T-helper 1 cell treated with Interleukin-12 subunit alpha and Interleukin-12 subunit beta and Interleukin-4 antibody, amounts not matched to agents 30 μg/mL and 1 μg/mL, for 36 hours (primary cell): Measurements from ENCODE around the gene GRK2.

ENCODE experiments used
- H3K27ac Mint-ChIP-seq: one replicate; pipeline ENCODE4 v1.8.0; 2021; ENCODE audit warnings: mild to moderate bottlenecking, mixed read lengths
- H3K27me3 Mint-ChIP-seq: one replicate; pipeline ENCODE4 v1.8.0; 2021; ENCODE audit warnings: low read depth, mixed read lengths
- H3K36me3 Mint-ChIP-seq: one replicate; pipeline ENCODE4 v1.8.0; 2021; ENCODE audit warnings: low read depth, mixed read lengths
- H3K4me1 Mint-ChIP-seq: one replicate; pipeline ENCODE4 v1.8.0; 2021; ENCODE audit warnings: low read depth, mixed read lengths
- H3K4me3 Mint-ChIP-seq: one replicate; pipeline ENCODE4 v1.8.0; 2021; ENCODE audit warnings: mild to moderate bottlenecking, moderate library complexity, mixed read lengths
- H3K9me3 Mint-ChIP-seq: one replicate; pipeline ENCODE4 v1.8.0; 2021; ENCODE audit warnings: mixed read lengths

Gene GRK2

DNA sequence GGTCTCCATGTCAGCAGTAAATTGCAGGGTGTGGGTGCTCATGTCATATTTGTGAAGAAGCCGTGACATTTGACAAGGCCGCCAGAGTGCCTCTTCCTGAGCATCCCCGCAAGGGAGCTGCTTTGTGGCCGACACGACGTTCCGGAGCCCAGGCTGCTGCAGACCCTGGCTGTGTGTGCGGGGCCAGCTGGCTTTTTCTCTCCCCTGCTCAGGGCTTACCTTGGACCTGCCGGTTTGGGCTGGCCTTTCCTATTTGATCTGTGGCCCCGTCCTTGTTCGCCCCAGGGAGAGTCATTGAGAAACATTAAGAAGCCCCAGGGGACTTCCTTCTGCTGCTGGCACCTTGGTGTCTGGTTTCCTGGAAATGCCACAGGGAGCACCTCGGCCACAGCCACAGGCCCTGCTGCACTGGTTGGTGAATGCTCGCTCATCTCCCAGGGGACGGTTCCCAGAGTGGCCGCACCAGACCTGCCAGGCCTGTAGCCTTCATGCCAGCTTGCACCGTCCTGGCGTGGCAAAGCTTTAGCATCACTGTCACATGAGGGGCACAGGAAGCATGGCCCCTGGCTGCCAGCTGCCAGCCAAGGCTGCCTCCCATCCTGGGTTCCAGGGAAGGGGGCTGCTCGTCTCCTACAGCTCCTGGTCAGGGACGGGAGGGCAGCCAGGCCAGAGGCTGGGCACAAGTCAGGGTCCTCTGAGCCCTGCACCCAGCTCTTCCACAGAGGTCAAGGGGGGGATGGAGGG, 5.4 kb downstream of the GRK2 start:
- Mint-ChIP-seq H3K4me3 (peak overlapping the region; percentile 97), H3K36me3 (peaks cover 58% of the 10 kb centered on the region), H3K27ac (peak overlapping the region; percentile 93), H3K4me1 (peaks cover 61% of the 10 kb centered on the region), H3K27me3 (no peaks in the 10 kb centered on the region), H3K9me3 (no peaks in the 10 kb centered on the region)

DNA sequence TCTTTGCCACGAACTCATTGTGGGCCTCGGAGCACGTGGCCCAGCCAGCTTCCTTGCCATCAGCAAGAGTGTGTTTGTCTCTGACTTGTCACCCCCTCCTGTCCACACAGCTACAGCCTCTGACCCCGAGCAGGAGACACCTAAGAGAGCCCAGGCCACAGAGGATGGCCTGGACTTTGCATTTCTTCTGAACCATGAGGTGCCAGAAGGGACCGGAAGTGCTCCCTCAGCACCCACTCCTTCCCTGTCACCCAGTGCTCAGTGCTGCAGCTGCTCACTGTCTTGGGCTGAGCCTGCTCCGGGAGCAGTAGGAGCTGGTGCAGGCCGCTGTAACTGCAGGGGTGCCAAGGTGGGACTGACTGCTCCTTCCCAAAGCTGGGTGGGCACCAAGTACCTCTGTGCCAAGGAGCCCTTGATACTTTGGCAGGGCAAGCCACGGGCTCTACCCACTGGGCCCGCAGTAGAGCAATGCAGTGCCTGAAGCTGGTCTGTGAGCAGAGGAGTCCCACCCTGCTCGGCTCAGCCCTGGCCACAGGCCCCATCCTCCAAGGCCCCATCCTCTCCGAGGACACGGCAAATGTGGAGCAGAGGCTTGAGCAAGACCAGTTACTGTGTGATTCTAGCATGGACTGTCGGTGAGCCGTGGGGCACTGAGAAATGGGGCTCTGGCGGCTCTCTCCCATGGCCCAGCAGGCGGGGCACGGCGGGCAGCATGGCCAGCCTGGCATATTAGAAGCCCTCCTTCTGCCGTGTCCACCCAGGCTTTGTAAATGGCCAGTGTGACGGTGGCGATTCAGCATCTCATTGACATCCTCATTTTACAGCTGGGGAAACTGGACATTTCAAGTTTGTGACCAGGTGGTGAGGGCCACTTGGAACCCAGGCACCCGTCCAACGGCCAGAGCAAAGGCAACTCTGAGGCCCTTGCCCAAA, 6.3 kb downstream of the GRK2 start:
- Mint-ChIP-seq H3K27ac (peak overlapping the region; percentile 93), H3K27me3 (no peaks in the 10 kb centered on the region), H3K36me3 (peaks cover 55% of the 10 kb centered on the region), H3K4me3 (peak overlapping the region; percentile 97), H3K4me1 (peaks cover 66% of the 10 kb centered on the region), H3K9me3 (no peaks in the 10 kb centered on the region)

DNA sequence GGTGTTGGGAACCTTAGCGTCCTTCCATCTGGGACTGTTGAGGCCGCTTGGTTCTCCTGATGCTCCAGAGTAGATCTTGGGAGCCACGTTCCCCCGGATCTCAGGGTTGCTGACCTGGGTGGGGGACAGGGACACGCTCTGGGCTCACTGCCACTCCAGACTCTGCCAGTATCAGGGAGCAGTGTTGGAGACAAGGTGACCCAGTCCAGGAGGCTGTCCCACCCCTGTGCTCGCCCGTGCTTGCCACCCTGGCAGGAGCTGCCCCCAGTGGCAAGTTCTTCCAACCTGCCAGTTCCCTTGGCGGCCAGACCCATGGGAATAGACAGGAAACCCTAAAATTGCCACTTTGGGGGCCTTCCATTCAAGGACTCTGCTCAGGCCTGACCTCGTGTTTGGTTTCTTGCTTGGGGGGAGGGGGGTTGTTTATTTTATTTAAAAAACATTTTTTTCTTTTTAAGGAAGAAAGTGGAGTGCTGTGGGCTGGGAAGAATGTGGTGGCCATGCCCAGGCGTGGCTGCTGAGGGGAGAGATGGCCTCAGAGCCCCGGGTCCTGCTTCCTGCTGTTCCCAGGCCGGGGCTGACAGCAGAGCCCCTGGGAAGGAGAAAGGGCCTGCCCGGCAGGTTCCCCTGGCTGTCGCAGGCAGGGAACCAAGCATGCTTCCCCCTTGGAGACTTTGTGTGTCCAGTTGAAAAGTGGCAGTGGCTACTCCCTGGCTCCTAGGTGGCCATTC, 7.2 kb downstream of the GRK2 start:
- Mint-ChIP-seq H3K4me3 (peak overlapping the region; percentile 97), H3K27me3 (no peaks in the 10 kb centered on the region), H3K9me3 (no peaks in the 10 kb centered on the region), H3K27ac (peak overlapping the region; percentile 93), H3K36me3 (peaks cover 50% of the 10 kb centered on the region), H3K4me1 (peaks cover 67% of the 10 kb centered on the region)

DNA sequence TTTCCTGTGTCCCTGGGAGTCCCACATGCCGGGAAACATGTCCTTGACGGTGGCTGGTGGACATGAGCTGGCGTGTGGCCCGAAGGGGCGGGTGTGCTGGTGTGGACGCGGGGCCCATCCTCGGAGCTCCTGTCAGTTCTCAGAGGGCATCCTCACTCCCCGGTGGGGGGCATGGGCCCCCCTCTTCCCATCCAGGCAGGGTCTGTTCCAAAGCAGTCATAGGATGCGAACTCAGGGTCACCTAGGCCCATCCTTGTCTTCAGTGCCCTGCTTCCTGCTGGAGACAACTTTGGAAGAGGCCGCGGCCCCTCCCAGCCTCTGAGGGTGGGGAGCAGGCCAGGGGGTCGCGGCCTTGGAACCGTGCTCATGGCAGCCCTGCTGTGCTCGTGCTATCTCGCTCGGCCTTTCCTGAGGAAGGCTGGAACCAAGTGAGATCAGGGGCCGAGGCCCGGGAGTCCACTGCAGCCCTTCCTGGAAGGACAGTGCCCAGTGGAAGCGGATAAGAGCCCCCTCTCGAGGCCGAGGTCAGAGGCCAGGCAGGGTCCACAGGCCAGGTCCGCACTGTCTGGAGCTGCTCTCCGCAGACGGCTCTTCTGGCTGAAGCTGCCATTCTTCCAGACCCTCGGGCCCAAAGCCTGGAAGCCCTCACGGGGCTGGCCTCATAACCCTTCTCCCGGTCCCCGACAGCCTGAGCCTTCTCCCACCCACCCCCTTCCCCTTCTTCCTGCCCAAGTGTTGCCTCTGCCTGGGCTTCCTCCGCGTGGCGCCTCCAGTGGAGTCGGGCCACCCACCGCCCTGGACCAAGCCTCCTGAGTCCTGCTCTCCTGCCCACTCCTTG, 8.7 kb downstream of the GRK2 start:
- peak overlapping the region; percentile 65 for H3K4me3 Mint-ChIP-seq
- H3K27me3 Mint-ChIP-seq, result no peaks in the 10 kb centered on the region
- peaks cover 50% of the 10 kb centered on the region for H3K36me3 Mint-ChIP-seq
- no peaks in the 10 kb centered on the region for H3K9me3 Mint-ChIP-seq
- peak overlapping the region; percentile 90 for H3K27ac Mint-ChIP-seq
- H3K4me1 Mint-ChIP-seq, result peaks cover 70% of the 10 kb centered on the region

DNA sequence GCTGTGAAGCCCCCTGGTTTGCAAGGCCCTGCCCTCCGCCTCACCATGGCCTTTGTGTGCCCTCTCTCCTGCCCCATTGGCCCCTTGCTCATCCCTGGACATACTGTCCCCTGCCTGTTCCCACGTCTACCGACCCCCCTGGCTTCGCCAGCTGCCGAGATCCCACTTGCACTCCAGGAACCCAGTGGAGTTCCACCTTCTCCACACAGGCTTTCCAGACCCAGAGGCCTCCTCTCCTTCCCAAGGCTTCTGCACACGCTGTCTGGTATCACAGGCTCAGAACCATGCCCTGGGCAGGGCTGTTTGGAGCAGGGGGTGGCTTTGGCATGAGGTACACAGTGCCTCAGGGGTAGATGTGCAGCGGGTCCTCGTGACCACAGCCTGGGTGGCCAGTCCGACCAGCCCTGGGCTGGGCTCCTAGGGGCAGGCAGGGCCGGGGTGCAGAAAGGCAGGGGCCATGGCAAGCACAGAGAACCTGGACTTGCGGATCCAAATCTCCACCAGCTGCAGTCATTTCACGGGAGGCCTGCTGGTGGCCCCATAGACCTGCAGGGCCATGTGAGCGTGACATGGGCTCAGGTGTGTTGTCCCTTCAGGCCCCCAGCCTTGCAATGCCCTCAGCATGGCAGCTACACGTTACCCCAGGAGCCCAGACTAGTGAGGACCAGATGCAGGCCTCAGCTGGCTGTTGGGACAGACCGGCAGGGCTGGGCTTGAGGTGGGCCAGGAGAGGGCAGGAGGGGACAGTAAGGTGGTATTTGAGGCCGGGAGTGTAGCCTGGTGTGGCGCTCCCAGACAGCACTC, 9.5 kb downstream of the GRK2 start:
- Mint-ChIP-seq H3K4me3 (peak overlapping the region; percentile 64), H3K9me3 (no peaks in the 10 kb centered on the region), H3K36me3 (peaks cover 47% of the 10 kb centered on the region), H3K27me3 (no peaks in the 10 kb centered on the region), H3K4me1 (peaks cover 61% of the 10 kb centered on the region), H3K27ac (peak overlapping the region; percentile 90)

DNA sequence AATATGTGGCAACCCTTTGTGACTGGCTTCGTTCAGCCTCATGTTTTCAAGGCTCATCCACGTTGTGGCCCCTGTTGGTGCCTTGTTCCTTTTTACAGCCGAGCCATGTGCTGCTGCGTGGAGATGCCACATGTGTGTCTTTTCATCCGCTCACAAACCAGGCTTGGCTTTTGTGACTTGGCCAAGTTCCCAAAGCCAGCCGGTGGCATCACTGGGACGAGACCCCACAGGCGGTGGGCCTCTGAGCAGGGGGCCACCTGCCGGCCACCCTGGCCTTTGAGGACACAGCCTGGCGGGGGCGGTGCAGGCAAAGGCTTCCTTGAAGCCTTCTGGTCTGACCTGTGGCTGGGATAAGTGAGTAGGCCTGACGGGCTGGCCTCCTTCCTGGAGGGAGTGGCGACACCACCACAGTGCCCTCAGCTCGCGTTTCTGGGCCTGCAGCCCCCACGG, 10.5 kb downstream of the GRK2 start:
- H3K27me3 Mint-ChIP-seq, result no peaks in the 10 kb centered on the region
- H3K27ac Mint-ChIP-seq, result peak overlapping the region; percentile 90
- H3K9me3 Mint-ChIP-seq, result no peaks in the 10 kb centered on the region
- peak overlapping the region; percentile 64 for H3K4me3 Mint-ChIP-seq
- peaks cover 51% of the 10 kb centered on the region for H3K4me1 Mint-ChIP-seq
- H3K36me3 Mint-ChIP-seq, result peaks cover 37% of the 10 kb centered on the region

DNA sequence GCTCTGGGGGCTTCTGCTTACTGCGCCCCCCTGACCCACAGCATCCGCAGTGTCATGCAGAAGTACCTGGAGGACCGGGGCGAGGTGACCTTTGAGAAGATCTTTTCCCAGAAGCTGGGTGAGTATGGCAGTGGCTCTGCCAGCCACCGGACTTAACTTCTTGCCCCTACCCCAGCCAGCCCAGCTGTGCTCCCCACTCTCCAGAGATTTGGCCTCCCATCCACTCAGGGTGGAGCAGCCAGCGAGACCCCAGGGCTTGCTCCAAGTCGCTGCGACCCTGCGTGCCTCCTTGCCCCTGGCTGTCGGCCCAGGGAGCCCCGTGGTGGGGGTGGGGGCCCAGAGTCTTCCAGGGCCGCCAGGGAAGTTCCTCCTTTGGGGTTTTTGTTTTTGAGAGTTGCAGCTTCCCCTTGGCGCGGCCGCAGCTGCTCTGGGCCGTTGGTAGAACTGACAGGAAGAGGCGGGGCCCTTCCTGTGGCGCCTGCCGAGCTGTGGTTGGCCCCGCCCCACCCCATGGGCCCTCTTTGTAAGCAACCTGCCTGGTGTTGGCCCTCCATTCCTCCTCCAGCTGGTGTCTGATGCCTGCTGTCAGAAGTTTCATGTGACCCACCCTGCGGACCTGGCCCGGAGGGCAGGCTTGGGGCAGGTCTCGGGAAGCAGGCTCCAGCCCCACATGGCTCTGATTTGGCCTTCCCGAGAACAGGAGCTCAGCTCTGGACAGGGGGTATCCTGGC, 11.1 kb downstream of the GRK2 start:
- H3K27ac Mint-ChIP-seq, result peak overlapping the region; percentile 90
- H3K4me1 Mint-ChIP-seq, result peaks cover 48% of the 10 kb centered on the region
- H3K27me3 Mint-ChIP-seq, result no peaks in the 10 kb centered on the region
- H3K9me3 Mint-ChIP-seq, result no peaks in the 10 kb centered on the region
- peak overlapping the region; percentile 64 for H3K4me3 Mint-ChIP-seq
- H3K36me3 Mint-ChIP-seq, result peaks cover 35% of the 10 kb centered on the region

DNA sequence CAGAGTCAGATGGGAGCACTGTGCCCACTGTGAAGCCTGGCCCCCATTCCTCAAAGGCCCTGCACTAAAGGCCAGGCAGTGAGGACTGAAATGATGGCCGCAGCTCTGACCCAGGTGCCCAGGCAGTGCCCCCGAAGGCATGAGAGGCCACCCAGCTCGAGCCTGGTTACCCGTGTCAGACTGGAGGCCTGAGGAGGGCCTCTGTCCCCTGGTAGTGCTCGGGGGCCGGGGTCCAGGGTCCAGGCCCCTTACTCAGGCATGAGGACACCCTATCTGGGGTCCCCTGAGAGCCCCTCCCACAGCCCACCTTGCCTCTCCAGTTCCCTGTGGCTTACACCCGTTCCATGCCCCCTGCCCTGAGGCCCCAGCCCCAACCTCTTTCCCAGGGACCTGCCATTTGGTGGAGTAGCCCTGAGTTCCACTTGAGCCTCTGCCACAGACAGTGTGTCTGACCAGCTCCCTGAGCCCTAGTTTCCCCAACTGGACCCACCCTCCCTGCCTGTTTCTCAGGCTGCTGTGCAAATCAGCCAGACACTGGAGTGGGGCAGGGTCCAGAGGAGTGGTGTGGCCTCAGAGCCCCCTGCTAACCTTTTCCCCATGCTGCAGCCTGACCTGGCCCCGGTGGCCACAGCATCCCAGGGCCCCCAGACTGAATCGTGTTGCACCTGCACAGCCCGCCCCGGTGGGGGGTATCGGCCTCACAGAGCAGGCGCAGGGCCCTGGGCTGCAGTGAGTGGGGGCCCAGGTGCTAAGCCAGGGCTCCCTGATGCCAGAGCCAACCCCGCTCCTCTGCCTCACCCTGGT, 12.1 kb downstream of the GRK2 start:
- H3K4me3 Mint-ChIP-seq, result peak overlapping the region; percentile 64
- peak overlapping the region; percentile 90 for H3K27ac Mint-ChIP-seq
- H3K9me3 Mint-ChIP-seq, result no peaks in the 10 kb centered on the region
- peaks cover 42% of the 10 kb centered on the region for H3K36me3 Mint-ChIP-seq
- H3K4me1 Mint-ChIP-seq, result peaks cover 47% of the 10 kb centered on the region
- H3K27me3 Mint-ChIP-seq, result no peaks in the 10 kb centered on the region

DNA sequence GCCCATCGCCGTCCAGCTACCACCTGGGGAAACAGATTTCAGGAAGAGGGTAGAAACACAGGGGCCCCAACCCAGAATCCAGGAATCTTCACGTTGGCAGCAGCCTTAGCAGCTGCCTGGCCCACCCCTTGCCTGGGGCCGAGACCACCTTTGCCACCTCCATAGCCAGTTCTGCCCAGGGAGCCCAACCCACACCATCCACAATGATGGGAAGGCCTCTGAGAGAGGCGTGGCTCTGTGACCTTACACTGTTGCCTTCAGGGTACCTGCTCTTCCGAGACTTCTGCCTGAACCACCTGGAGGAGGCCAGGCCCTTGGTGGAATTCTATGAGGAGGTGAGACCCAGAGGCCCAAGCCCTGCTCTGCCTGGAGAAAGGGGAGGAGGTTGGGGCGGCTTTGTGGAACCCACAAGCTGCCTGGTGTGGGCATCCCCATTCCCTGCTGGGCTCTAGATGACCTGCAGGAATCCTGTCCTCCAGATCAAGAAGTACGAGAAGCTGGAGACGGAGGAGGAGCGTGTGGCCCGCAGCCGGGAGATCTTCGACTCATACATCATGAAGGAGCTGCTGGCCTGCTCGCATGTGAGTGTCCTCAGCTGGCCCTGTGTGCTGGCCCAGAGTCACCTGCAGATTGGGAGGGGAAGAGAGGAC, 12.8 kb downstream of the GRK2 start:
- Mint-ChIP-seq H3K4me1 (peaks cover 50% of the 10 kb centered on the region), H3K27ac (peak overlapping the region; percentile 83), H3K9me3 (no peaks in the 10 kb centered on the region), H3K36me3 (peaks cover 42% of the 10 kb centered on the region), H3K27me3 (no peaks in the 10 kb centered on the region), H3K4me3 (peak overlapping the region; percentile 58)

DNA sequence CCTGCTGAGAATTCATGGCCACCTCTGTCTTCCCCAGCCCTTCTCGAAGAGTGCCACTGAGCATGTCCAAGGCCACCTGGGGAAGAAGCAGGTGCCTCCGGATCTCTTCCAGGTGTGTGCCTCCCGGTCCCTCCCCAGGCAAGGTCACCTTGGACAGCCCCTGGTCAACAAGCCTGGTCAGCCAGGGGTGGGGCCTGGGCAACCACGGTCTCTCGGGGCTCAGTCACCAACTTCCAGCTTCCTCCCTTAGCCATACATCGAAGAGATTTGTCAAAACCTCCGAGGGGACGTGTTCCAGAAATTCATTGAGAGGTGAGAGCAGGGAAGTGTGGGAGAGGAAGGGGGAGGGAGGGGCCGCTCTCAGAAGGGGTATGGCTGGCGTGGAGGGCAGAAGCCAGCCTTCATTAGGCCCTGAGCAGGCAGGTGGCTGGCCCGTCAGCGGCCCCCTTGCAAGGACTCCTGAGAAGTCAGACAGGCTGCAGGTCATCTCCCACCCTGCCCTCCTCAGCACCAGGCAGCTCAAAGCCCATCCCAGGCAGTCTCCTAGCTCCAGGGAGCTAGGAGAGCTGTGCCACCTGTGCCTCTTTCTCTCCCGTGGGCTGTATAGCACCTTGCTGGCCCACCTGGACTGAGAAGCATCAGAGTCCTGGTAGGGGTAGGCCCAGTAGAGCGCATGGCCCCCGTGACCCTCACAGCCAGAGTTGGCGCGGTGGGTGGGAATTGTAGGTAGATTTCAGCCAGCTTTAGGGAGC, 13.5 kb downstream of the GRK2 start:
- Mint-ChIP-seq H3K4me1 (peaks cover 47% of the 10 kb centered on the region), H3K9me3 (no peaks in the 10 kb centered on the region)

DNA sequence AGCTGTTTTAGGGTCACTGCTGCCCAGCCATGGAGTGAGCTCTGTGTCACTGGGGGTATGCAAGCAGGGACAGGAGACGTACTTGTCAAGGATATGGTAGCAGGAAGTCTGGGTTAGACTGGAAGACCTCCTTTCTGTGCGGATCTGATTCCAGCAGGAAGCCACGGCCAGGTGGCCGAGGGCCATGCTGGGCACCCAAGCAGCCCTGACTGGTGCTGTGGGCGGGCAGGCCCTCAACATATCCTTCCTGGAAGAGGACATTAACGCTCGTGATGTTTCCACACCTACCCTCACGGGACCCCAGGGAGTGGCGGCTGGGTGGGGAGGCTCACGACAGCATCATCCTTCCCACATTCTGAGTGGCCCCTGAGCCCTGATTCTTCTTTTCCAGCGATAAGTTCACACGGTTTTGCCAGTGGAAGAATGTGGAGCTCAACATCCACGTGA, 14.1 kb downstream of the GRK2 start:
- peak overlapping the region; percentile 83 for H3K27ac Mint-ChIP-seq
- peaks cover 44% of the 10 kb centered on the region for H3K4me1 Mint-ChIP-seq
- H3K36me3 Mint-ChIP-seq, result peaks cover 42% of the 10 kb centered on the region
- H3K4me3 Mint-ChIP-seq, result no peak overlapping the region
- no peaks in the 10 kb centered on the region for H3K9me3 Mint-ChIP-seq
- H3K27me3 Mint-ChIP-seq, result no peaks in the 10 kb centered on the region

More for the DNA sequence above, 13.5 kb downstream of the GRK2 start:
- Mint-ChIP-seq H3K4me3 (no peak overlapping the region), H3K36me3 (peaks cover 42% of the 10 kb centered on the region), H3K27me3 (no peaks in the 10 kb centered on the region), H3K27ac (peak overlapping the region; percentile 83)
